OCI-LY3 (cell line): ENCODE results near the gene RASD1.

ENCODE experiments used
- H2AFZ ChIP-seq: fragments of 200-600, 300-600 bp; shearing (Covaris generic); 2 replicates; pipeline ENCODE4 v1.6.0; 2014; ENCODE audit warnings: antibody characterized with exemption, low read depth, low read length
- H3K27ac ChIP-seq: fragments of 200-600, 300-600 bp; sonication (generic); 2 replicates; pipeline ENCODE4 v1.5.1; 2014; ENCODE audit warnings: mild to moderate bottlenecking, low read length, moderate library complexity, mixed read lengths
- H3K27me3 ChIP-seq: fragments of 200-600, 300-600 bp; sonication (generic); 2 replicates; pipeline ENCODE4 v1.6.1; 2014; ENCODE audit warnings: low read depth, low read length, mixed read lengths
- H3K36me3 ChIP-seq: fragments of 200-600, 300-600 bp; sonication (generic); replicated peaks from 2 replicates; pipeline ENCODE3; 2014; ENCODE audit warnings: low read depth, low read length, mixed read lengths
- H3K4me1 ChIP-seq: fragments of 300-600, 200-600 bp; sonication (generic); 2 replicates; pipeline ENCODE4 v1.6.1; 2014; ENCODE audit warnings: low read length, mixed read lengths
- H3K4me2 ChIP-seq: fragments of 200-600, 300-600 bp; sonication (generic); 2 replicates; pipeline ENCODE4 v1.6.1; 2014; ENCODE audit warnings: low read length, mixed read lengths
- H3K4me3 ChIP-seq: fragments of 300-600, 200-600 bp; sonication (generic); 2 replicates; pipeline ENCODE4 v1.5.1; 2014; ENCODE audit warnings: antibody characterized with exemption, mild to moderate bottlenecking, low read length, moderate library complexity
- H3K79me2 ChIP-seq: fragments of 300-600, 200-600 bp; shearing (Covaris generic); 2 replicates; pipeline ENCODE4 v1.6.1; 2014; ENCODE audit warnings: mild to moderate bottlenecking, low read length, mixed read lengths
- H3K9ac ChIP-seq: fragments of 300-600, 200-600 bp; shearing (Covaris generic); 2 replicates; pipeline ENCODE4 v1.6.0; 2014; ENCODE audit warnings: mild to moderate bottlenecking, low read length, moderate library complexity
- H3K9me3 ChIP-seq: fragments of 200-600, 300-600 bp; shearing (Covaris generic); 2 replicates; pipeline ENCODE4 v1.6.1; 2014; ENCODE audit warnings: low read length, mixed read lengths; ENCODE audit not compliant: insufficient read depth
- H4K20me1 ChIP-seq: fragments of 200-600, 300-600 bp; sonication (generic); 2 replicates; pipeline ENCODE4 v1.6.1; 2016; ENCODE audit warnings: low read length, mixed read lengths; ENCODE audit not compliant: insufficient read depth
- EZH2phosphoT487 ChIP-seq: fragments of 200-600 bp; shearing (Covaris generic); IDR thresholded peaks from 2 replicates; pipeline ENCODE4 v1.6.1; 2018; ENCODE audit warnings: antibody characterized with exemption, mixed run types, low read depth
- TF ChIP-seq, protein P1 (sequence below): fragments of 200-600, 300-600 bp; sonication (generic); IDR thresholded peaks from 2 replicates; pipeline ENCODE4 v1.5.1; 2014; ENCODE audit warnings: antibody characterized with exemption, low read length, low read depth

The RASD1 gene

GRCh38 chr17:17479209-17479608 lies 17.0 kb downstream of the RASD1 start:
- Histone ChIP-seq H2AFZ (no peak overlapping the region), H3K27me3 (no peaks in the 10 kb centered on the region), H3K79me2 (peaks cover 35% of the 10 kb centered on the region), H3K9me3 (no peaks in the 10 kb centered on the region), H3K4me1 (no peaks in the 10 kb centered on the region), H4K20me1 (no peaks in the 10 kb centered on the region), H3K4me3 (no peak overlapping the region), H3K4me2 (no peak overlapping the region), H3K9ac (no peak overlapping the region), H3K27ac (no peak overlapping the region), H3K36me3 (no peaks in the 10 kb centered on the region)
- no peak for TF ChIP-seq EZH2phosphoT487
- TF ChIP-seq, protein P1, sequence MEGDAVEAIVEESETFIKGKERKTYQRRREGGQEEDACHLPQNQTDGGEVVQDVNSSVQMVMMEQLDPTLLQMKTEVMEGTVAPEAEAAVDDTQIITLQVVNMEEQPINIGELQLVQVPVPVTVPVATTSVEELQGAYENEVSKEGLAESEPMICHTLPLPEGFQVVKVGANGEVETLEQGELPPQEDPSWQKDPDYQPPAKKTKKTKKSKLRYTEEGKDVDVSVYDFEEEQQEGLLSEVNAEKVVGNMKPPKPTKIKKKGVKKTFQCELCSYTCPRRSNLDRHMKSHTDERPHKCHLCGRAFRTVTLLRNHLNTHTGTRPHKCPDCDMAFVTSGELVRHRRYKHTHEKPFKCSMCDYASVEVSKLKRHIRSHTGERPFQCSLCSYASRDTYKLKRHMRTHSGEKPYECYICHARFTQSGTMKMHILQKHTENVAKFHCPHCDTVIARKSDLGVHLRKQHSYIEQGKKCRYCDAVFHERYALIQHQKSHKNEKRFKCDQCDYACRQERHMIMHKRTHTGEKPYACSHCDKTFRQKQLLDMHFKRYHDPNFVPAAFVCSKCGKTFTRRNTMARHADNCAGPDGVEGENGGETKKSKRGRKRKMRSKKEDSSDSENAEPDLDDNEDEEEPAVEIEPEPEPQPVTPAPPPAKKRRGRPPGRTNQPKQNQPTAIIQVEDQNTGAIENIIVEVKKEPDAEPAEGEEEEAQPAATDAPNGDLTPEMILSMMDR, result no peak

DNA sequence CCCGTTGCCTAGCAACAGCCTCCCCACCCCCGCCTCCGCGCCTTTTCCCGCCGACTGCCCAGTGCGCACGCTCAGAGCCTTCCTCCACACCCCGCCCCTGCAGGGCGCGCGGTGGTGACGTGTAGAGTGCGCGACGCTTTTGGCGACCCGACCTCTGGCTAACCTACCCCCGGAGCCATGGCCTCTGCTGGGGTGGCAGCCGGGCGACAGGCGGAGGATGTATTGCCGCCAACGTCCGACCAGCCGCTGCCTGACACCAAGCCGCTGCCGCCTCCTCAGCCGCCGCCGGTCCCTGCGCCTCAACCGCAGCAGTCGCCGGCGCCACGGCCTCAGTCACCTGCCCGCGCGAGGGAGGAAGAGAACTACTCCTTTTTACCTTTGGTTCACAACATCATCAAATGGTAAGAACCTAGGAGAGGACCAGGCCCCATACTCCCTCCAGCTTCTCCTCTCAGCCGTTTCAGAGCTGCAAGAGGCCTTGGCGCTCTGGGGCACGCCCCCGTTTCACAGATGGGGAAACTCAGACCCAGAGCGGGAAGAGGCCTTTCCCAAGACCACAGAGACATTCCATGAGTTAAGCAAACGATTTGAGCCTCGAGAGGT lies 19.2 kb downstream of the RASD1 start, which contains the start of gene MED9:
TSS of gene MED9 (plus strand) at position 136 of the 603 bp plus-strand sequence. CDS start at position 178, 42 bp downstream.
- peaks cover 23% of the 10 kb centered on the region for H3K79me2 ChIP-seq
- peak within 1 kb of the TSS; percentile 73 for H3K4me2 ChIP-seq

DNA sequence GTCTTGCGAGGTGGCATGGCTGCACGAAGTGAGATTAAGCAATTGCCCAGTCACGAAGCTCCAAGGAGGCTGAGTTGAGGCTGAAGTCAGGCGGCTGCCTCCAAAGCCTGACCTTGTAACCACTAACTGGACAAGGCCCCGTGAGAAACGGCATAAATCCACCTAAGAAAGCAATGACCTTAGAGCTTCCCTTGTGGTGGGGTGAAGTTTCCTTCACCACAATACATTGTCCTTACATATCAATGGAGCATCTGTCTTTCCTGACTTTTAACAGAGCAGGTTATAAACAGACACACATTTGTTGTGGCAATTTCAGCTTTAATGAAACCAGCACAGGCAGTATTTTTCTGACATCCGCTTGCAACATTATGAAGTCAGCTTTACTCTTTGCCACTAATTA lies 21.9 kb downstream of the RASD1 start:
- Histone ChIP-seq H3K79me2 (peaks cover 20% of the 10 kb centered on the region), H2AFZ (no peak overlapping the region), H3K27me3 (no peaks in the 10 kb centered on the region), H3K4me2 (no peak overlapping the region), H4K20me1 (no peaks in the 10 kb centered on the region), H3K4me3 (no peak overlapping the region), H3K27ac (no peak overlapping the region), H3K9ac (no peak overlapping the region), H3K36me3 (no peaks in the 10 kb centered on the region), H3K4me1 (peaks cover 4% of the 10 kb centered on the region; the same call in 1 of the 2 replicates), H3K9me3 (no peaks in the 10 kb centered on the region)
- no peak for TF ChIP-seq EZH2phosphoT487
- TF ChIP-seq, protein P1, result no peak

More for the DNA sequence above, 19.2 kb downstream of the RASD1 start, which contains the start of gene MED9:
- Histone ChIP-seq H3K36me3 (no peaks in the 10 kb centered on the region), H3K9ac (peak within 1 kb of the TSS; percentile 85), H3K4me3 (peak within 1 kb of the TSS; percentile 94), H4K20me1 (no peaks in the 10 kb centered on the region), H3K27me3 (no peaks in the 10 kb centered on the region), H2AFZ (no peak within 1 kb of the TSS), H3K27ac (no peak within 1 kb of the TSS; the same call in 1 of the 2 replicates), H3K9me3 (no peaks in the 10 kb centered on the region), H3K4me1 (peaks cover 4% of the 10 kb centered on the region; the same call in 1 of the 2 replicates)
- TF ChIP-seq, protein P1, result no peak
- no peak for TF ChIP-seq EZH2phosphoT487

GRCh38 chr17:17472333-17472920 lies 23.8 kb downstream of the RASD1 start:
- no peaks in the 10 kb centered on the region for H4K20me1 ChIP-seq
- H3K36me3 ChIP-seq, result no peaks in the 10 kb centered on the region
- peak overlapping the region; percentile 38 for H3K4me3 ChIP-seq
- H2AFZ ChIP-seq, result 0 out of 2 replicates have a peak overlapping the region, but pooled peaks have one; percentile 65
- H3K27ac ChIP-seq, result no peak overlapping the region
- TF ChIP-seq EZH2phosphoT487, result no peak
- TF ChIP-seq, protein P1, result no peak
- H3K9me3 ChIP-seq, result no peaks in the 10 kb centered on the region
- H3K4me1 ChIP-seq, result peaks cover 7% of the 10 kb centered on the region; the same call in 1 of the 2 replicates
- peak overlapping the region; percentile 56 for H3K4me2 ChIP-seq
- peaks cover 6% of the 10 kb centered on the region for H3K79me2 ChIP-seq
- H3K9ac ChIP-seq, result peak overlapping the region; percentile 13; the same call in 1 of the 2 replicates
- no peaks in the 10 kb centered on the region for H3K27me3 ChIP-seq
